Fibroblast of lung (primary cell): ENCODE measurements around the gene DHH.

Experiments used
- CTCF ChIP-seq, 2 donors: IDR thresholded peaks in 1 of 2; conservative IDR thresholded peaks in 1 of 2; 1 replicate in 1 of 2; 2 replicates in 1 of 2; pipeline ENCODE4 v1.5.1; 2011 to 2012; ENCODE audit warnings: low read length in 2 of 2, control low read depth in 1 of 2, inconsistent platforms in 1 of 2, low read depth in 1 of 2, mild to moderate bottlenecking in 1 of 2
- EZH2 ChIP-seq: IDR thresholded peaks from 2 replicates; pipeline ENCODE4 v1.5.1; 2012; ENCODE audit warnings: low read length, control low read depth, mild to moderate bottlenecking; ENCODE audit errors: missing control alignments

GRCh38 chr12:49057888-49058287, 36.7 kb downstream of the DHH start:
- TF ChIP-seq CTCF (conservative IDR thresholded peaks at IDR 0.05 in 1 of 2, IDR thresholded peaks at IDR 0.05 in 1 of 2; ENCODE audit: low read depth in 1 of 2, low read length in 2 of 2) (no peak), EZH2 (no peak)
